GM12891 (cell line): ENCODE measurements around the gene NPAS2.

Experiments
- POLR2A ChIP-seq: IDR thresholded peaks from 2 replicates; pipeline ENCODE4 v1.6.1; 2011; ENCODE audit warnings: low read depth, low read length, control low read depth
- POLR2AphosphoS5 ChIP-seq: IDR thresholded peaks from 2 replicates; pipeline ENCODE4 v1.6.1; 2011; ENCODE audit warnings: low read depth, low read length, control low read depth
- POU2F2 ChIP-seq: IDR thresholded peaks from 2 replicates; pipeline ENCODE4 v1.6.1; 2011; ENCODE audit warnings: low read depth, mild to moderate bottlenecking, control low read depth, low read length, moderate library complexity
- SPI1 ChIP-seq: IDR thresholded peaks from 2 replicates; pipeline ENCODE4 v1.6.1; 2011; ENCODE audit warnings: low read depth, low read length, control low read depth
- TAF1 ChIP-seq: IDR thresholded peaks from 2 replicates; pipeline ENCODE4 v1.6.1; 2011; ENCODE audit warnings: low read depth, low read length, control low read depth

GRCh38 chr2:100995309-100996075, 175.6 kb downstream of the NPAS2 start:
- TF ChIP-seq POLR2A (no peak), POLR2AphosphoS5 (no peak), TAF1 (no peak), POU2F2 (no peak), SPI1 (no peak)
